ENCODE results near the gene ADAP2. TPM values are rescaled to one million over a fixed set of nuclear protein-coding genes. Genes with fewer than 3 reads are reported as not detected.

The ADAP2 gene
- total RNA-seq, 4 donors from 2014 or later: 17.0 to 64.2 (median 30.8) TPM

DNA sequence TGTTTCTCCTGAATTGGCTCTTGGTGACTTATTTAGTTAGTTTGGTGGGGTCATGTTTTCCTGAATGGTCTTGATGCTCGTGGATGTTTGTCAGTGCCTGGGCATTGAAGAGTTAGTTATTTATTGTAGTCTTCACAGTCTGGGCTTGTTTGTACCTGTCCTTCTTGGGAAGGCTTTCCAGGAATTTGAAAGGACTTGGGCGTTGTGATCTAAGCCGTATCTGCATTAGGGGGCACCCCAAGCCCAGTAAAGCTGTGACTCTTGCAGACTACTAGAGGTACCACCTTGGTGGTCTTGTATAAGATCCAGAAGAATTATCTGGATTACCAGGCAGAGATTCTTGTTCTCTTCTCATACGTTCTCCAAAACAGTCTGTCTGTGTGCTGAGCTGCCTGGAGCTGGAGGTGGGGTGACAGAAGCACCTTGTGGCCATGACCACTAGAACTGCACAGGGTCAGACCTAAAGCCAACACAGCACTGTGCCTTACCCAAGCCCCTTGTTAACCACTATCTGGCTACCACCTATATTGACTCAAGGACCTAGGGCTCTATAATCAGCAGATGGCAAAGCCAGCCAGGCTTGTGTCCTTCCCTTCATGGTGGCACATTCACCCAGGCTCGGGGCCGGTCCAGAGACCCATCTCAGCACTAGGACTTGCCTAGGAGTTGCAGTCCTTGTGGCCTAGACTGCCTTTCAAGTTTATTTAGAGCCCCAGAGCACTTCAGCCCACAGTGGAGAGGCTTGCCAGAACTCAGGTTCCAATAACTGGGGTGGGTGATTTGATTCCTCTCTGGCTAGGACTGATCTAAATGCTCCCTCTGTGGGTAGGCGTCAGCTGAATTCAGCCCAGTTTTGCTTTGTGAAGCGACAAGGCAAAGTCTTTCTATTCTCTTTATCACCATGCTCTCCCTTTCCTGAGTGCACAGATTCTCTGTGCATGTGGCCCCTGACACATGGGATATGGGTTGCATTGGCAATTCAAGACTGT is 60.1 kb downstream of the ADAP2 start:
- H3K27ac ChIP-seq: no peak overlapping the region
- H3K36me3 ChIP-seq: peaks cover 0 to 24% (median 0%) of the 10 kb centered on the region in 3 donors
- H3K4me3 ChIP-seq: no peak overlapping the region
- no peaks in the 10 kb centered on the region for H3K9me3 ChIP-seq
- no peak for DNase-seq (ENCODE audit: low spot score in 2 of 2)
- TF ChIP-seq, protein P1, sequence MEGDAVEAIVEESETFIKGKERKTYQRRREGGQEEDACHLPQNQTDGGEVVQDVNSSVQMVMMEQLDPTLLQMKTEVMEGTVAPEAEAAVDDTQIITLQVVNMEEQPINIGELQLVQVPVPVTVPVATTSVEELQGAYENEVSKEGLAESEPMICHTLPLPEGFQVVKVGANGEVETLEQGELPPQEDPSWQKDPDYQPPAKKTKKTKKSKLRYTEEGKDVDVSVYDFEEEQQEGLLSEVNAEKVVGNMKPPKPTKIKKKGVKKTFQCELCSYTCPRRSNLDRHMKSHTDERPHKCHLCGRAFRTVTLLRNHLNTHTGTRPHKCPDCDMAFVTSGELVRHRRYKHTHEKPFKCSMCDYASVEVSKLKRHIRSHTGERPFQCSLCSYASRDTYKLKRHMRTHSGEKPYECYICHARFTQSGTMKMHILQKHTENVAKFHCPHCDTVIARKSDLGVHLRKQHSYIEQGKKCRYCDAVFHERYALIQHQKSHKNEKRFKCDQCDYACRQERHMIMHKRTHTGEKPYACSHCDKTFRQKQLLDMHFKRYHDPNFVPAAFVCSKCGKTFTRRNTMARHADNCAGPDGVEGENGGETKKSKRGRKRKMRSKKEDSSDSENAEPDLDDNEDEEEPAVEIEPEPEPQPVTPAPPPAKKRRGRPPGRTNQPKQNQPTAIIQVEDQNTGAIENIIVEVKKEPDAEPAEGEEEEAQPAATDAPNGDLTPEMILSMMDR (IDR thresholded peaks at IDR 0.05): no peak
- TF ChIP-seq EP300 (IDR thresholded peaks at IDR 0.05) (no peak), POLR2A (IDR thresholded peaks at IDR 0.05) (no peak)
- 82 to 90% methylated on average over 8 of the region's 8 CpGs for WGBS, 2 donors
- H3K4me1 ChIP-seq: no peaks in the 10 kb centered on the region
- H3K27me3 ChIP-seq: no peaks in the 10 kb centered on the region

- H3K27ac ChIP-seq: no peak overlapping the region
- H3K27me3 ChIP-seq: no peaks in the 10 kb centered on the region
- TF ChIP-seq, protein P1 (IDR thresholded peaks at IDR 0.05): no peak
- TF ChIP-seq EP300 (IDR thresholded peaks at IDR 0.05) (no peak), POLR2A (IDR thresholded peaks at IDR 0.05) (no peak)
- no peak for DNase-seq (ENCODE audit: low spot score in 2 of 2)
- peaks cover 0 to 34% (median 0%) of the 10 kb centered on the region in 3 donors for H3K36me3 ChIP-seq
- H3K4me3 ChIP-seq: no peak overlapping the region
- no peaks in the 10 kb centered on the region for H3K9me3 ChIP-seq
- WGBS, 2 donors: 81 to 96% methylated on average over 1 of the region's 1 CpG
- no peaks in the 10 kb centered on the region for H3K4me1 ChIP-seq
Measured at GRCh38 chr17:30982855-30983254, 61.1 kb downstream of the ADAP2 start.

DNA sequence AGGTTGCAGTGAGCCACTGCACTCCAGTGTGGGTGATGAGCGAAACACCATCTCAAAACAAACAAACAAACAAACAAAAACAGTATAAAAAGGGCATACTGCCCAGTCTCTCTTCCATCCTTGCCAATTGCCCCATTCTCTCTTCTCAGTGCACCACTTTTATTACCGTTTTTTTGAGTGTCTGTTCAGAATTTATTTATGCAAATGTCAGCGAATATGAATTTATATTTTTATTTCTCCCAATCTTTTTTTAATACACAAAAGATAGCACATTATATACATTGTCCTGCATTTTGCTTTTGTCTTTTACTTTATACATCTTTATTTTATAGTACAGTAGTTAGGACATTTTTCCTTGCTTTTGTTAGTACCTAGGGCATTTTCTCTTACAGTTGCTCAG is 68.7 kb downstream of the ADAP2 start:
- Histone ChIP-seq H3K9me3 (no peaks in the 10 kb centered on the region), H3K27ac (no peak overlapping the region), H3K4me3 (no peak overlapping the region), H3K4me1 (no peaks in the 10 kb centered on the region), H3K27me3 (no peaks in the 10 kb centered on the region), H3K36me3 (peaks cover 0 to 80% (median 2%) of the 10 kb centered on the region in 3 donors)
- DNase-seq (ENCODE audit: low spot score in 2 of 2): no peak
- WGBS, 2 donors: 81 to 85% methylated on average over 3 of the region's 3 CpGs
- TF ChIP-seq, protein P1 (IDR thresholded peaks at IDR 0.05): no peak
- TF ChIP-seq EP300 (IDR thresholded peaks at IDR 0.05) (no peak), POLR2A (IDR thresholded peaks at IDR 0.05) (no peak)

DNA sequence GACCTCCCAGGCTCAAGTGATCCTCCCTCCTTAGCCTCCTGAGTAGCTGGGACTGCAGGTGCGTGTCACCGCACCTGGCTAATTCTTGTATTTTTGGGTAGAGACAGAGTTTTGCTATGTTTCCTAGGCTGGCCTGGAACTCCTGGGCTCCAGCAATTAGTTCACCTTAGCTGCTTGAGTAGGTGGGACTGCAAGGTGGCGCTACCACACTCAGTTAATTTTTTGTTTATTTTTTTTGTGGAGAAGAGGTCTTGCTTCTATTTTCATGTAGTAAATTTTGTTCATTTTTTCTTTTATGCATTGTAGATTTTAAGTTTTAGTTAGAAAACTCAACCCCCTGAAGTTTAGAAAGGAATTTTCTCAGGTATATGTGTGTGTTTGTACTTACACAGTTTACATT is 70.8 kb downstream of the ADAP2 start:
- Histone ChIP-seq H3K36me3 (peaks cover 2 to 80% (median 6%) of the 10 kb centered on the region in 3 donors), H3K9me3 (no peaks in the 10 kb centered on the region), H3K27me3 (no peaks in the 10 kb centered on the region), H3K27ac (no peak overlapping the region), H3K4me3 (no peak overlapping the region), H3K4me1 (no peaks in the 10 kb centered on the region)
- 96 to 100% methylated on average over 3 of the region's 3 CpGs for WGBS, 2 donors
- TF ChIP-seq EP300 (IDR thresholded peaks at IDR 0.05) (no peak), POLR2A (IDR thresholded peaks at IDR 0.05) (no peak)
- TF ChIP-seq, protein P1 (IDR thresholded peaks at IDR 0.05): no peak
- no peak for DNase-seq (ENCODE audit: low spot score in 2 of 2)

GRCh38 chr17:30995347-30995746 is 73.6 kb downstream of the ADAP2 start:
- H3K4me1 ChIP-seq: no peaks in the 10 kb centered on the region
- H3K36me3 ChIP-seq: peaks cover 2 to 90% (median 19%) of the 10 kb centered on the region in 3 donors
- no peaks in the 10 kb centered on the region for H3K27me3 ChIP-seq
- no peak overlapping the region for H3K4me3 ChIP-seq
- H3K27ac ChIP-seq: no peak overlapping the region
- WGBS, 2 donors: 93 to 96% methylated on average over 3 of the region's 3 CpGs
- H3K9me3 ChIP-seq: no peaks in the 10 kb centered on the region
- TF ChIP-seq EP300 (IDR thresholded peaks at IDR 0.05) (no peak), POLR2A (IDR thresholded peaks at IDR 0.05) (no peak)
- DNase-seq (ENCODE audit: low spot score in 2 of 2): no peak
